Endothelial cell (in vitro differentiated cells): Measurements from ENCODE around the gene PTPRD. TPM values are rescaled to one million over a fixed set of nuclear protein-coding genes. Genes with fewer than 3 reads are reported as not detected.

Source experiments
- DNase-seq: peaks from one replicate; pipeline ENCODE4 v3.0.0; 2021; ENCODE audit warnings: low spot score
- H3K27ac Mint-ChIP-seq: one replicate; pipeline ENCODE4 v1.8.0; 2021; ENCODE audit warnings: mixed read lengths, inconsistent platforms; ENCODE audit not compliant: unreplicated experiment
- H3K27me3 Mint-ChIP-seq: one replicate; pipeline ENCODE4 v1.8.0; 2021; ENCODE audit warnings: mild to moderate bottlenecking, moderate library complexity, mixed read lengths, inconsistent platforms; ENCODE audit not compliant: unreplicated experiment
- H3K36me3 Mint-ChIP-seq: one replicate; pipeline ENCODE4 v1.8.0; 2021; ENCODE audit warnings: mild to moderate bottlenecking, low read depth, mixed read lengths, inconsistent platforms; ENCODE audit not compliant: unreplicated experiment
- H3K4me1 Mint-ChIP-seq: one replicate; pipeline ENCODE4 v1.8.0; 2021; ENCODE audit warnings: mild to moderate bottlenecking, mixed read lengths, inconsistent platforms; ENCODE audit not compliant: unreplicated experiment
- H3K4me3 Mint-ChIP-seq: one replicate; pipeline ENCODE4 v1.8.0; 2021; ENCODE audit warnings: mild to moderate bottlenecking, mixed read lengths, inconsistent platforms; ENCODE audit not compliant: unreplicated experiment
- H3K9me3 Mint-ChIP-seq: one replicate; pipeline ENCODE4 v1.8.0; 2021; ENCODE audit warnings: mixed read lengths, inconsistent platforms; ENCODE audit not compliant: unreplicated experiment
- CTCF ChIP-seq: fragments of 200-600 bp; sonication (generic); IDR thresholded peaks from one replicate; pipeline ENCODE4 v1.5.0; 2021; ENCODE audit warnings: antibody characterized with exemption; ENCODE audit not compliant: unreplicated experiment
- total RNA-seq: library from RNA; stranded (reverse); fragmentation: NEBNext Ultra II Directional; extraction: Animal tissue kit (Norgen Biotek cat#: 25700); gene quantifications from one replicate; pipeline ENCODE4 v1.2.1, GENCODE V29; 2021; ENCODE audit not compliant: unreplicated experiment

The PTPRD gene
- total RNA-seq, 1 donor from 2014 or later: 47.8 TPM

GRCh38 chr9:9521033-9521779 is 1091.6 kb downstream of the PTPRD start:
- no peak overlapping the region for H3K4me3 Mint-ChIP-seq
- H3K9me3 Mint-ChIP-seq: no peaks in the 10 kb centered on the region
- no peaks in the 10 kb centered on the region for H3K36me3 Mint-ChIP-seq
- no peaks in the 10 kb centered on the region for H3K4me1 Mint-ChIP-seq
- no peak for TF ChIP-seq CTCF
- no peak for DNase-seq
- no peaks in the 10 kb centered on the region for H3K27me3 Mint-ChIP-seq
- H3K27ac Mint-ChIP-seq: no peak overlapping the region

- DNase-seq: no peak
- Mint-ChIP-seq H3K27me3 (no peaks in the 10 kb centered on the region), H3K36me3 (no peaks in the 10 kb centered on the region), H3K4me3 (no peak overlapping the region), H3K4me1 (no peaks in the 10 kb centered on the region), H3K27ac (no peak overlapping the region), H3K9me3 (no peaks in the 10 kb centered on the region)
- TF ChIP-seq CTCF: no peak
Measured at GRCh38 chr9:9504869-9505268, 1107.9 kb downstream of the PTPRD start.

GRCh38 chr9:9499546-9499945 is 1113.3 kb downstream of the PTPRD start:
- Mint-ChIP-seq H3K36me3 (no peaks in the 10 kb centered on the region), H3K4me1 (no peaks in the 10 kb centered on the region), H3K27ac (no peak overlapping the region), H3K4me3 (no peak overlapping the region), H3K9me3 (no peaks in the 10 kb centered on the region), H3K27me3 (no peaks in the 10 kb centered on the region)
- no peak for DNase-seq
- TF ChIP-seq CTCF: no peak

GRCh38 chr9:9498846-9499245 is 1114.0 kb downstream of the PTPRD start:
- H3K9me3 Mint-ChIP-seq: no peaks in the 10 kb centered on the region
- H3K36me3 Mint-ChIP-seq: no peaks in the 10 kb centered on the region
- no peak for TF ChIP-seq CTCF
- no peak overlapping the region for H3K27ac Mint-ChIP-seq
- H3K4me3 Mint-ChIP-seq: no peak overlapping the region
- DNase-seq: no peak
- H3K4me1 Mint-ChIP-seq: no peaks in the 10 kb centered on the region
- no peaks in the 10 kb centered on the region for H3K27me3 Mint-ChIP-seq

- DNase-seq: no peak
- no peak overlapping the region for H3K27ac Mint-ChIP-seq
- no peaks in the 10 kb centered on the region for H3K9me3 Mint-ChIP-seq
- H3K4me3 Mint-ChIP-seq: no peak overlapping the region
- no peak for TF ChIP-seq CTCF
- H3K4me1 Mint-ChIP-seq: no peaks in the 10 kb centered on the region
- no peaks in the 10 kb centered on the region for H3K36me3 Mint-ChIP-seq
- H3K27me3 Mint-ChIP-seq: no peaks in the 10 kb centered on the region
Measured at GRCh38 chr9:9498128-9498527, 1114.7 kb downstream of the PTPRD start.
